Cardiac muscle cell (in vitro differentiated cells and primary cell): ENCODE data around the gene CATSPERZ. TPM values are rescaled to one million over a fixed set of nuclear protein-coding genes. Genes with fewer than 3 reads are reported as not detected.

Source experiments
- DNase-seq, 2 donors: peaks; one replicate each; pipeline versions ENCODE4 v3.0.0 to v3.0.0-alpha.2; 2010 to 2017; ENCODE audit warnings: low read depth in 1 of 2, low spot score in 1 of 2
- H3K27ac ChIP-seq: fragments of 200-600 bp; sonication (generic); 2 replicates; pipeline ENCODE4 v1.5.1; 2016
- H3K27me3 ChIP-seq: fragments of 200-600 bp; sonication (generic); 2 replicates; pipeline ENCODE4 v1.6.0; 2016; ENCODE audit warnings: control low read depth
- H3K36me3 ChIP-seq: fragments of 200-600 bp; sonication (generic); 2 replicates; pipeline ENCODE4 v1.5.1; 2016; ENCODE audit warnings: control low read depth
- H3K4me1 ChIP-seq: fragments of 200-600 bp; sonication (generic); 2 replicates; pipeline ENCODE4 v1.8.1; 2017; ENCODE audit warnings: low read depth, mild to moderate bottlenecking, mixed run types
- H3K4me3 ChIP-seq: fragments of 200-600 bp; sonication (generic); 2 replicates; pipeline ENCODE4 v1.5.1; 2016; ENCODE audit warnings: mild to moderate bottlenecking
- H3K9me3 ChIP-seq: fragments of 200-600 bp; sonication (generic); 2 replicates; pipeline ENCODE4 v1.5.1; 2017; ENCODE audit warnings: low read depth, mild to moderate bottlenecking, control low read depth
- CTCF ChIP-seq: IDR thresholded peaks from 2 replicates; pipeline ENCODE4 v1.5.1; 2012; ENCODE audit warnings: low read depth, mild to moderate bottlenecking, low read length
- polyA plus RNA-seq: library from polyadenylated mRNA; unstranded; fragments of >200 nt; fragmentation: Nextera tagmentation; extraction: Ambion mirVana; gene quantifications from 2 replicates; pipeline ENCODE4 v1.2.1, GENCODE V29; 2016
- total RNA-seq: library from RNA; depleted of rRNA; stranded (reverse); fragments of >200 nt; gene quantifications from 2 replicates; pipeline ENCODE4 v1.2.3, GENCODE V29; 2016

CATSPERZ gene
- total and polyA plus RNA-seq, 2 experiments from 2014 or later = 0.56 TPM; not detected in 1

GRCh38 chr11:64347193-64347867 is 47.2 kb downstream of the CATSPERZ start:
- no peak for DNase-seq
- H3K4me1 ChIP-seq = peaks cover 4% of the 10 kb centered on the region
- no peaks in the 10 kb centered on the region for H3K27me3 ChIP-seq
- no peak overlapping the region for H3K27ac ChIP-seq
- TF ChIP-seq CTCF = no peak
- no peaks in the 10 kb centered on the region for H3K36me3 ChIP-seq
- H3K4me3 ChIP-seq = no peak overlapping the region
- H3K9me3 ChIP-seq = no peaks in the 10 kb centered on the region

GRCh38 chr11:64348383-64349024 is 48.3 kb downstream of the CATSPERZ start:
- TF ChIP-seq CTCF = no peak
- Histone ChIP-seq H3K36me3 (no peaks in the 10 kb centered on the region), H3K27me3 (no peaks in the 10 kb centered on the region), H3K27ac (no peak overlapping the region), H3K4me3 (no peak overlapping the region), H3K9me3 (no peaks in the 10 kb centered on the region), H3K4me1 (peaks cover 4% of the 10 kb centered on the region)
- DNase-seq = no peak

- no peak for TF ChIP-seq CTCF
- no peaks in the 10 kb centered on the region for H3K9me3 ChIP-seq
- DNase-seq = no peak
- peaks cover 4% of the 10 kb centered on the region for H3K4me1 ChIP-seq
- no peak overlapping the region for H3K4me3 ChIP-seq
- H3K27me3 ChIP-seq = no peaks in the 10 kb centered on the region
- no peak overlapping the region for H3K27ac ChIP-seq
- H3K36me3 ChIP-seq = no peaks in the 10 kb centered on the region
Measured at GRCh38 chr11:64349025-64349387, 48.8 kb downstream of the CATSPERZ start.

- Histone ChIP-seq H3K27me3 (no peaks in the 10 kb centered on the region), H3K4me1 (peaks cover 4% of the 10 kb centered on the region), H3K4me3 (no peak overlapping the region), H3K27ac (no peak overlapping the region), H3K36me3 (no peaks in the 10 kb centered on the region), H3K9me3 (no peaks in the 10 kb centered on the region)
- no peak for DNase-seq
- no peak for TF ChIP-seq CTCF
Measured at GRCh38 chr11:64349404-64349803, 49.2 kb downstream of the CATSPERZ start.

- no peak for TF ChIP-seq CTCF
- Histone ChIP-seq H3K27ac (no peak overlapping the region), H3K4me1 (peaks cover 9% of the 10 kb centered on the region), H3K36me3 (no peaks in the 10 kb centered on the region), H3K9me3 (no peaks in the 10 kb centered on the region), H3K27me3 (no peaks in the 10 kb centered on the region), H3K4me3 (no peak overlapping the region)
- no peak for DNase-seq
Measured at GRCh38 chr11:64351136-64351631, 51.0 kb downstream of the CATSPERZ start.
